ENCODE results near the gene PALD1. TPM values are rescaled to one million over a fixed set of nuclear protein-coding genes. Genes with fewer than 3 reads are reported as not detected.

PALD1 gene
- total RNA-seq (ENCODE audit: low replicate concordance): 9.6 and 20.4 TPM in 2 replicates

GRCh38 chr10:70478191-70479164 is at the start of gene PALD1:
Gene PALD1, plus strand, starts transcription at chr10:70478767. Its CDS starts 47,185 bp downstream, at chr10:70525952.
- H3K9ac ChIP-seq: peak within 1 kb of the TSS; percentile 49
- TF ChIP-seq EZH2phosphoT487 (IDR thresholded peaks at IDR 0.05): peak; percentile 69
- TF ChIP-seq CTCF (IDR thresholded peaks at IDR 0.05): peak; percentile 26
- TF ChIP-seq EZH2 (IDR thresholded peaks at IDR 0.05): peak; percentile 63
- H4K20me1 ChIP-seq (ENCODE audit: low read depth): no peaks in the 10 kb centered on the region
- peaks cover 15% of the 10 kb centered on the region for H3K79me2 ChIP-seq (ENCODE audit: low read depth)
- peak within 1 kb of the TSS; percentile 100 for H2AFZ ChIP-seq (replicated peaks)
- H3K4me3 ChIP-seq: peak within 1 kb of the TSS; percentile 91
- Mint-ChIP-seq H3K36me3 (no peaks in the 10 kb centered on the region), H3K4me3 (peak within 1 kb of the TSS; percentile 86), H3K9me3 (no peaks in the 10 kb centered on the region), H3K27me3 (ENCODE audit: insufficient read depth, low read depth) (peaks cover 10% of the 10 kb centered on the region), H3K4me1 (peaks cover 28% of the 10 kb centered on the region), H3K27ac (no peak within 1 kb of the TSS)
- peaks cover 14% of the 10 kb centered on the region for H3F3A ChIP-seq (ENCODE audit: low read depth)
- no peaks in the 10 kb centered on the region for H3K36me3 ChIP-seq
- no peaks in the 10 kb centered on the region for H3K9me3 ChIP-seq (ENCODE audit: low read depth)
- H3K27me3 ChIP-seq: peaks cover 38% of the 10 kb centered on the region
- no peak within 1 kb of the TSS for H3K27ac ChIP-seq
- DNase-seq (ENCODE audit: low spot score): peak; percentile 85
- peak within 1 kb of the TSS; percentile 99 for H3K4me2 ChIP-seq
- peaks cover 14% of the 10 kb centered on the region for H3K4me1 ChIP-seq

DNA sequence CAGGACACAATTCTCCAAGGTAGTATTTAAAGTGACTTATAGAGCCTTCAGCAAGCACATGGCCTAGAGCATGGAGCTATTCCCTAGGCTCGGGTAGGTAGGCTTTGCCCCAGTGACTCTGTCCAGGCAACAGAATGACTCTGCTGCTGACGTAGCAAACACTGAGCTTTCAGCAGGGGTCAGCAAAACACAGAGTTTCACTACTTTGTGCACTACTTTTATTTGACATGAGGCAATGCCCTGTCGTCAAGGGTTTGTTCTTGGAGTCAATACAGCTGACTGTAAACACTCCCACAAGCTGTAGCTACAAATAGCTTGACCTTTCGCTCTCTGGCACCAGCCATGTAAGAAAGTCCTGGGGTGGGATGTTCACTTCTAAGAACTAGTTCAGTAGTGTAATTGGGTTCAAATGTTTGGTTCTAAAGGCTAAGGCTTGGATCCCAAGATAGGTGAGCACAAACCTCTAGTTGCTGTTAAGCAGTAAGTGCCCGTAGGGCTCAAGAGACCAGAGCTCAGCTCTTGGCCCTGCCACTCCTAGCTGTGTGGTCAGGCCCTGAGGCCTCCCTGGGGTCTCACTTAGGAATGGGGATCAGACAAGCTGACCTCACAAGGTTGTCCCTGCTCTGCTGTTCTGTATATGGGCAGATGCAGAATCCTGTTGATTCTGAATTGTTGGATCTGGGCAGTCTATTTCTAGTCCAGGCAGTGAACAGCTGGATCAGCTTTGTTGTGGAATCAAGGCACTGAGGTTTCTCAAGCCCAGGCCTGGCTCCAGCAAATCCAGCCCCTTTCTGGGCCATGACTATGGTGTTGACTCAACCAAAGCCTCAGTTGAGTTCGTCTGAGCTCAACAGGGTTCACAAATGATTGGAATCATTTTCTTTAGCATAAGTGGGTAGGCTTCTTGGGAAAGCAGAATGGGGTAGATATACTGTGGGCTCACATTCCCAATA is 47.8 kb upstream of the PALD1 start:
- H3K4me1 ChIP-seq: peaks cover 6% of the 10 kb centered on the region
- H3K4me2 ChIP-seq: no peak overlapping the region
- DNase-seq (ENCODE audit: low spot score): peak; percentile 20
- H3K27ac ChIP-seq: no peak overlapping the region
- peaks cover 53% of the 10 kb centered on the region for H4K20me1 ChIP-seq (ENCODE audit: low read depth)
- peak; percentile 18 for TF ChIP-seq CTCF (IDR thresholded peaks at IDR 0.05)
- TF ChIP-seq EZH2 (IDR thresholded peaks at IDR 0.05): no peak
- no peaks in the 10 kb centered on the region for H3K27me3 ChIP-seq
- H3K9ac ChIP-seq: no peak overlapping the region
- no peaks in the 10 kb centered on the region for H3K9me3 ChIP-seq (ENCODE audit: low read depth)
- H3K27me3 Mint-ChIP-seq (ENCODE audit: insufficient read depth, low read depth): peaks cover 4% of the 10 kb centered on the region
- no peak overlapping the region for H3K27ac Mint-ChIP-seq
- H2AFZ ChIP-seq (replicated peaks): no peak overlapping the region
- H3K4me1 Mint-ChIP-seq: peaks cover 4% of the 10 kb centered on the region
- H3F3A ChIP-seq (ENCODE audit: low read depth): peaks cover 4% of the 10 kb centered on the region
- H3K79me2 ChIP-seq (ENCODE audit: low read depth): no peaks in the 10 kb centered on the region
- H3K9me3 Mint-ChIP-seq: no peaks in the 10 kb centered on the region
- no peaks in the 10 kb centered on the region for H3K36me3 ChIP-seq
- H3K4me3 Mint-ChIP-seq: no peak overlapping the region
- no peak overlapping the region for H3K4me3 ChIP-seq
- H3K36me3 Mint-ChIP-seq: peaks cover 17% of the 10 kb centered on the region

- no peak overlapping the region for H3K27ac ChIP-seq
- no peaks in the 10 kb centered on the region for H3K36me3 ChIP-seq
- no peaks in the 10 kb centered on the region for H3K9me3 Mint-ChIP-seq
- H3F3A ChIP-seq (ENCODE audit: low read depth): peaks cover 4% of the 10 kb centered on the region
- H3K4me1 Mint-ChIP-seq: peaks cover 4% of the 10 kb centered on the region
- no peak overlapping the region for H3K4me3 ChIP-seq
- H3K27ac Mint-ChIP-seq: no peak overlapping the region
- DNase-seq (ENCODE audit: low spot score): peak; percentile 14
- H4K20me1 ChIP-seq (ENCODE audit: low read depth): peaks cover 54% of the 10 kb centered on the region
- no peaks in the 10 kb centered on the region for H3K9me3 ChIP-seq (ENCODE audit: low read depth)
- peaks cover 6% of the 10 kb centered on the region for H3K27me3 Mint-ChIP-seq (ENCODE audit: insufficient read depth, low read depth)
- TF ChIP-seq EZH2phosphoT487 (IDR thresholded peaks at IDR 0.05) (no peak), CTCF (IDR thresholded peaks at IDR 0.05) (no peak), EZH2 (IDR thresholded peaks at IDR 0.05) (no peak)
- H3K27me3 ChIP-seq: no peaks in the 10 kb centered on the region
- H2AFZ ChIP-seq (replicated peaks): no peak overlapping the region
- no peaks in the 10 kb centered on the region for H3K79me2 ChIP-seq (ENCODE audit: low read depth)
- no peak overlapping the region for H3K4me3 Mint-ChIP-seq
- H3K4me1 ChIP-seq: peaks cover 6% of the 10 kb centered on the region
- H3K9ac ChIP-seq: no peak overlapping the region
- peaks cover 12% of the 10 kb centered on the region for H3K36me3 Mint-ChIP-seq
- H3K4me2 ChIP-seq: no peak overlapping the region
These were observed 46.5 kb upstream of the PALD1 start for GRCh38 chr10:70432101-70432500.

Measured in neural progenitor cell (in vitro differentiated cells).